DND-41 (cell line): ENCODE data around the gene SLC5A5.

ENCODE experiments used
- ATAC-seq: fragments of 200-7000 bp; cut with Tn5 transposase; 3 replicates; pipeline ENCODE4 v1.9.1; 2021; ENCODE audit warnings: low read depth; ENCODE audit not compliant: insufficient read depth
- DNase-seq: peaks from one replicate; pipeline ENCODE4 v3.0.0-alpha.2; 2020
- H2AFZ ChIP-seq: 2 replicates; pipeline ENCODE4 v1.6.0; 2012; ENCODE audit warnings: low read depth, low read length
- H3K27ac ChIP-seq: 2 replicates; pipeline ENCODE4 v1.5.1; 2012; ENCODE audit warnings: low read length, inconsistent platforms
- H3K27me3 ChIP-seq: fragments of 200-600 bp; sonication (generic); 2 replicates; pipeline ENCODE4 v1.6.0; 2012; ENCODE audit warnings: low read length, mild to moderate bottlenecking, inconsistent platforms; ENCODE audit not compliant: insufficient read depth, poor library complexity
- H3K36me3 ChIP-seq: 2 replicates; pipeline ENCODE4 v1.5.1; 2012; ENCODE audit warnings: low read length, inconsistent platforms; ENCODE audit not compliant: insufficient read depth
- H3K4me1 ChIP-seq: 2 replicates; pipeline ENCODE4 v1.5.1; 2012; ENCODE audit warnings: mild to moderate bottlenecking, low read length; ENCODE audit not compliant: insufficient read depth
- H3K4me2 ChIP-seq: 2 replicates; pipeline ENCODE4 v1.6.0; 2012; ENCODE audit warnings: mild to moderate bottlenecking, moderate library complexity, low read length, inconsistent platforms; ENCODE audit not compliant: insufficient read depth
- H3K4me3 ChIP-seq, 2 experiments: fragments of 200-600 bp in 1 of 2; shearing (Covaris generic) in 1 of 2; 2 replicates each; pipeline ENCODE4 v1.5.1; 2012 to 2016; ENCODE audit warnings: inconsistent platforms in 2 of 2, low read length in 2 of 2, mild to moderate bottlenecking in 2 of 2, low read depth in 1 of 2, moderate library complexity in 1 of 2
- H3K79me2 ChIP-seq: 2 replicates; pipeline ENCODE4 v1.6.0; 2012; ENCODE audit warnings: low read length, inconsistent platforms; ENCODE audit not compliant: insufficient read depth
- H3K9ac ChIP-seq: 2 replicates; pipeline ENCODE4 v1.6.0; 2012; ENCODE audit warnings: low read depth, mild to moderate bottlenecking, inconsistent platforms, low read length, moderate library complexity
- H3K9me3 ChIP-seq: 2 replicates; pipeline ENCODE4 v1.5.1; 2012; ENCODE audit warnings: low read length, moderate library complexity, mild to moderate bottlenecking, inconsistent platforms; ENCODE audit not compliant: insufficient read depth, severe bottlenecking
- H4K20me1 ChIP-seq: 2 replicates; pipeline ENCODE4 v1.6.0; 2012; ENCODE audit warnings: low read length; ENCODE audit not compliant: insufficient read depth
- EZH2 ChIP-seq: IDR thresholded peaks from 3 replicates; pipeline ENCODE4 v1.6.1; 2012; ENCODE audit warnings: borderline replicate concordance, low read depth, mild to moderate bottlenecking, moderate library complexity, low read length, inconsistent platforms; ENCODE audit not compliant: severe bottlenecking
- TF ChIP-seq, protein P1 (sequence below): IDR thresholded peaks from 2 replicates; pipeline ENCODE4 v1.5.1; 2012; ENCODE audit warnings: borderline replicate concordance, low read length, moderate library complexity, mild to moderate bottlenecking; ENCODE audit not compliant: poor library complexity, severe bottlenecking; ENCODE audit errors: extremely low read depth

Gene SLC5A5

DNA sequence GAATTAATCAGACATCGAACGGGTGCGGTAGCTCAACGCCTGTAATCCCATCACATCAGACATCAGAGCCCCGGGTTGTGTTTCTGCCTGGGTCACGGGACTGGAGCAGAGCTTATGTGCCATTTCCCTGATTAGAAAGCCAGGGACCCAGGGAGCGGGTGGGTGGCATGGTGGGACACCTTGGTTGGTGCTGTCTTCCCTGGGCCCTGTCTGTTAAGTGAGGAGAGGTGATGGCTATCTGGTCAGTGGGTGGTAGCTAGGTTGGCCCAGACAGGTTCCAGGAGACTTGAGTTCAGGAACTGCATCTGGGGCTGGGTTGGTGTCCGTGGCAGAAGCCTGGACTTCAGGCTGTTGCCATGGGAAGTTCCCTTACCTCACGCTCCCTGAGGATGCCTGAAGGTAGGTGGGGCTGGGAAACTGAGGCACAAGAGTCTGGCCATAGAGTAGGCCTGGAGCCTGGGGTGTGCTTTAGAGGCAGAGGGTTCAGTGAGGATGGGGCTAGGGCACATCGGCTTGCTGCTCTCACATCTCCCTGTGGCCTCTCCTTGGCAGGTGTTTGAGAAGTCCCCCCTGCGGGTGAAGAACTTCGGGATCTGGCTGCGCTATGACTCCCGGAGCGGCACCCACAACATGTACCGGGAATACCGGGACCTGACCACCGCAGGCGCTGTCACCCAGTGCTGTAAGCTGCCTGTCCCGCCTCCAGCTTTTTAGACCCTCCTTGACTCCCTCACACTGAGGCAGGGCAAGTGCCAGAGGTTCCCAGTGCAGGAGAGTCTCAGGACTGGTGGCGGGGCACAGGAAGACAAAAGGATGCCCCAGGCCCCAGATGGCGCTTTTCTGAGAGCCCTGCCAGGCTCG lies 10.0 kb upstream of the SLC5A5 start:
- DNase-seq (no peak), ATAC-seq (no peak)
- Histone ChIP-seq H3K9me3 (no peaks in the 10 kb centered on the region), H3K4me2 (peak overlapping the region; percentile 89), H3K4me1 (peaks cover 23% of the 10 kb centered on the region), H4K20me1 (peaks cover 52% of the 10 kb centered on the region), H2AFZ (no peak overlapping the region), H3K27me3 (no peaks in the 10 kb centered on the region), H3K36me3 (peaks cover 48% of the 10 kb centered on the region), H3K27ac (peak overlapping the region; percentile 95; the same call in 1 of the 2 replicates), H3K4me3 (peak overlapping the region in 1 of 2 experiments; percentile 99; a peak in 3 of 4 replicates), H3K9ac (peak overlapping the region; percentile 98), H3K79me2 (peaks cover 33% of the 10 kb centered on the region)
- TF ChIP-seq, protein P1, sequence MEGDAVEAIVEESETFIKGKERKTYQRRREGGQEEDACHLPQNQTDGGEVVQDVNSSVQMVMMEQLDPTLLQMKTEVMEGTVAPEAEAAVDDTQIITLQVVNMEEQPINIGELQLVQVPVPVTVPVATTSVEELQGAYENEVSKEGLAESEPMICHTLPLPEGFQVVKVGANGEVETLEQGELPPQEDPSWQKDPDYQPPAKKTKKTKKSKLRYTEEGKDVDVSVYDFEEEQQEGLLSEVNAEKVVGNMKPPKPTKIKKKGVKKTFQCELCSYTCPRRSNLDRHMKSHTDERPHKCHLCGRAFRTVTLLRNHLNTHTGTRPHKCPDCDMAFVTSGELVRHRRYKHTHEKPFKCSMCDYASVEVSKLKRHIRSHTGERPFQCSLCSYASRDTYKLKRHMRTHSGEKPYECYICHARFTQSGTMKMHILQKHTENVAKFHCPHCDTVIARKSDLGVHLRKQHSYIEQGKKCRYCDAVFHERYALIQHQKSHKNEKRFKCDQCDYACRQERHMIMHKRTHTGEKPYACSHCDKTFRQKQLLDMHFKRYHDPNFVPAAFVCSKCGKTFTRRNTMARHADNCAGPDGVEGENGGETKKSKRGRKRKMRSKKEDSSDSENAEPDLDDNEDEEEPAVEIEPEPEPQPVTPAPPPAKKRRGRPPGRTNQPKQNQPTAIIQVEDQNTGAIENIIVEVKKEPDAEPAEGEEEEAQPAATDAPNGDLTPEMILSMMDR, result no peak
- TF ChIP-seq EZH2, result no peak

GRCh38 chr19:17862711-17863519 lies 8.8 kb upstream of the SLC5A5 start:
- Histone ChIP-seq H3K4me3 (no peak overlapping the region), H3K4me1 (peaks cover 23% of the 10 kb centered on the region), H3K9me3 (no peaks in the 10 kb centered on the region), H3K4me2 (0 out of 2 replicates have a peak overlapping the region, but pooled peaks have one; percentile 89), H3K79me2 (peaks cover 33% of the 10 kb centered on the region), H3K9ac (no peak overlapping the region), H3K27ac (no peak overlapping the region), H3K27me3 (no peaks in the 10 kb centered on the region), H3K36me3 (peaks cover 48% of the 10 kb centered on the region), H2AFZ (no peak overlapping the region), H4K20me1 (peaks cover 52% of the 10 kb centered on the region)
- no peak for ATAC-seq
- TF ChIP-seq, protein P1, result no peak
- TF ChIP-seq EZH2, result no peak
- no peak for DNase-seq

- H3K9me3 ChIP-seq, result no peaks in the 10 kb centered on the region
- no peak overlapping the region for H3K9ac ChIP-seq
- H4K20me1 ChIP-seq, result peaks cover 52% of the 10 kb centered on the region
- peaks cover 23% of the 10 kb centered on the region for H3K4me1 ChIP-seq
- DNase-seq (no peak), ATAC-seq (no peak)
- H2AFZ ChIP-seq, result no peak overlapping the region
- H3K79me2 ChIP-seq, result peaks cover 33% of the 10 kb centered on the region
- H3K27me3 ChIP-seq, result no peaks in the 10 kb centered on the region
- H3K4me2 ChIP-seq, result no peak overlapping the region
- H3K36me3 ChIP-seq, result peaks cover 48% of the 10 kb centered on the region
- H3K4me3 ChIP-seq, result no peak overlapping the region
- no peak for TF ChIP-seq EZH2
- TF ChIP-seq, protein P1, result no peak
- H3K27ac ChIP-seq, result no peak overlapping the region
Measured at GRCh38 chr19:17863520-17864182, 8.1 kb upstream of the SLC5A5 start.
